Measurements from ENCODE around the gene SOWAHD. TPM values are rescaled to one million over a fixed set of nuclear protein-coding genes. Genes with fewer than 3 reads are reported as not detected.
"Not testable (repeated sequence)": the region's sequence is repeated elsewhere in the genome, so short reads cannot be mapped to it uniquely, and the experiment has no call there.

Gene SOWAHD
- polyA plus RNA-seq, 4 donors, result 0.50 to 0.83 (median 0.68) TPM

DNA sequence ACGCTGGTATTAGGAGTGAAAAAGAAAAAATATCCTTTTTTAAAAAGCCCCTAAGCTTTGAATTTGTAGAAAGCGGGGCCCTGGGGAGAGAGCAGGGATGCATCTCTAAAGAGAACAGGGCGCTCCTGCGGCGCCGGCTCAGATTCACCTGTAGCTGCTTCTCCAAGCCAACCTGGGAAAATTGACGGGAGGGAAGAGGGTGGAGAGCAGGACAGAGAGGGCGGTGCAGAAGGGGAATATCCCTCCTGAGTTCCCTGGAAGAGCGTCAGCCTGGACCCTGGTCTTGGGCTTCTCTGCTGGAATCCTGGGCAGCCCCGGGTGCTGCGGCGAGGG, 776 bp upstream of the SOWAHD start:
- DNase-seq (ENCODE audit: low read depth in 4 of 4, low spot score in 3 of 4), result no peak

GRCh38 chrX:119758731-119759247, 401 bp downstream of the SOWAHD start:
- no peak for DNase-seq (ENCODE audit: low read depth in 4 of 4, low spot score in 3 of 4)

GRCh38 chrX:119759248-119759766, 919 bp downstream of the SOWAHD start:
- no peak for DNase-seq (ENCODE audit: low read depth in 4 of 4, low spot score in 3 of 4)

GRCh38 chrX:119760026-119760877, 1.9 kb downstream of the SOWAHD start:
- no peak for DNase-seq (ENCODE audit: low read depth in 4 of 4, low spot score in 3 of 4)

- DNase-seq (ENCODE audit: low read depth in 4 of 4, low spot score in 3 of 4), result no peak
Measured at GRCh38 chrX:119762718-119763117, 4.3 kb downstream of the SOWAHD start.

DNA sequence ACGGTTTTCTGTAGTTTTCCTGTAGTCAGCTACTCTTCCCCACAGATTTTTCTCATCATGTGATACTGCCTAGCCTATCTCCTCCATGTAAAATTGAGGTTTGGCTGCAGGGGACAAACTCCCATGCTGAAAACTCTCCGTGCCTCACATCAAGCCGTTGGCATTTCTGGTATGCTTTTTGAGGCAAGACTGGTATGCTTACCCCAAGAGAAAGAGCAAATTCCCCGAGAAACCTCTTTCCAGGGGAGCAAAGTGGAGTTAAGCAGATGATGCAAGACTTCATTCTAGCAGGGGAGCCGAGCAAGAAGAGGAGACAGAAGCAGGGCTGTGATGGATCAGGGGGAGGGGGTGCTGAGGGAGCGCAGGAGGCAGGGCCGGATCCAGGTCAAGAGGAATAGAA, 4.8 kb downstream of the SOWAHD start:
- DNase-seq (ENCODE audit: low read depth in 4 of 4, low spot score in 3 of 4), result no peak

GRCh38 chrX:119763836-119764387, 5.5 kb downstream of the SOWAHD start:
- DNase-seq (ENCODE audit: low read depth in 4 of 4, low spot score in 3 of 4), result no peak

GRCh38 chrX:119768436-119768835, 10.0 kb downstream of the SOWAHD start:
- not testable (repeated sequence) for DNase-seq (ENCODE audit: low read depth in 4 of 4, low spot score in 3 of 4)

- not testable (repeated sequence) for DNase-seq (ENCODE audit: low read depth in 4 of 4, low spot score in 3 of 4)
Measured at GRCh38 chrX:119769388-119769787, 11.0 kb downstream of the SOWAHD start.

GRCh38 chrX:119775517-119776238, 17.3 kb downstream of the SOWAHD start:
- DNase-seq (ENCODE audit: low read depth in 4 of 4, low spot score in 3 of 4), result no peak

DNA sequence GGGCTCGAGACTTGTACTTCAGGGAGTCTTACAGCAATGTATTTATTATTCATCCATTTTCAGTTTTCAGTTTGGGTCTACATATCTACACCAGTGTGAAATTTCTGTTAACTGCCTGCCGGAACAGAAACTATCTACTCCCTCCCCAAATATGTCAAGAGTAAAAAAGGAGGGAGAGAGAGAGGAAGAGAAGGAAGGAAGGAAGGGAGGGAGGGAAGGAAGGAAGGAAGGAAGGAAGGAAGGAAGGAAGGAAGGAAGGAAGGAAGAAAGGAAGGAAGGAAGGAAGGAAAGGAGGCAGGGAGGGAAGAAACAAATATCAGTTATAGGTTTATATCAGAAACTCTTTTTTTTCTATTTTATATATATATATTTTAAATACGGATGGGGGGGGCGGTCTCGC, 20.4 kb downstream of the SOWAHD start:
- no peak for DNase-seq (ENCODE audit: low read depth in 4 of 4, low spot score in 3 of 4)

DNA sequence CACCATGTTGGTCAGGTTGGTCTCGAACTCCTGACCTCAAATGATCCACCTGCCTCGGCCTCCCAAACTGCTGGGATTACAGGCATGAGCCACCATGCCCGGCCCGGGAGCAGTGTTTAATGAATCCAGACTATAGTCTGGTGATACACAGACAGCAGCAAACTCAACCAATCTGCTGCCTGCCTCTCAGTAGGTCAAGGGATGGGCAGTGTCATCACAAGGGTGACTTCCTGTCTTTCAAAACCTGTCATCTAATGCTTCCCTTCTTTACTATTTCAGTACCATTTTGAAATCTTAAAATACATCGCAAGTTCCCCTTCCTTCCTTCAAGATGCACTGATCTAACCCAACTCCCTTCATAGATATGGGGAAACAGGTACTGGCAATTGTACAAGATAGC, 24.6 kb downstream of the SOWAHD start:
- DNase-seq (ENCODE audit: low read depth in 4 of 4, low spot score in 3 of 4), result no peak

DNA sequence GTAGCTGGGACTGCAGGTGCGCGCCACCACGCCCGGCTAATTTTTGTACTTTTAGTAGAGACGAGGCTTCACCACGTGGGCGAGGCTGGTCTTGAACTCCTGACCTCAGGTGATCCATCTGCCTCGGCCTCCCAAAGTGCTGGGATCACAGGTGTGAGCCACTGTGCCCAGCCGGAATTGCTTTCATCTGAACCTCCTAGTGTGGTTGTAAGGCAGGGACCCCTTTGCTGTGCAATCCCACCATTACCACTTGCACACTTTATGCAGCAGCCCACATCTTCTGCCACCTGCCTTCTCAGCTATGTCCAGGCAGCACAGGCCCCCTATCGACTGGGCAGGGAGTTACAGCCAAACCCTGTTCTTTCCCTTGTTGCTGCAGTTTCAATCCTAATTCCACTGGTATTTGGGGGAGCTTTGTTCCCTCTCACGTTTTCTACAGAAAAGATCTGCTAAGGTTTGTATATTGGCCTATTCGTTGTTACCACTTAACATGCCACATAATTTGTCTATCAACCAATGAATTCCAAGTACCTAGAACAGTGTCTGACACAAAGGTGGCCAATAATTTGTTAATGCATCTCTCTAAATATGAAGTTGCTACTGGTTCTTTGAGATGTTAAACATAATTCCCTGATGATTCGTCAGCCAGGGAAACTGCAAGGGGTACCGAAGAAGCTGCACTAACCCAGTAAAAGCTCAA, 26.5 kb downstream of the SOWAHD start:
- no peak for DNase-seq (ENCODE audit: low read depth in 4 of 4, low spot score in 3 of 4)

DNA sequence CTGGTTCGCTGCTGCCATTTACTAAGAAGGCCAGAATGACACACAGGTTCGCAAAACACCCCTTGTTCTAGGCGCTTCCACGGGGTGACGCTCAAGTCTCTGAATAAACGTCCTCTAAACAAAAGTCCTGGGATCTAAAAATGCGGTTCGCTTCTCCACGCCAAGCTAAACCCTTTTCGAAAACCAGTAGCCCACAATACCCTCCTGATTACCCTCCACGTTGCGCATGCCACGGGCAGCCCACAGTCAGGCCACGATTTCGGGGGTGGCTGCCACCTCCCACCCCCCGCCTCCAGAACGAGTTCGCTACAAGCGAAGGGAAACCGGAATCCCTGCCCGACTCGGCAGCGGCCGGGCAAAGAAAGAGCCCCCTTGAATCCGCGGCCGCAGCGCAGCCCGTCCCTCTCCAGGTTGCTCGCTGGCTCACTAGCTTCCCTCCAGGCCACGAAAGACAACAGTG, 32.6 kb downstream of the SOWAHD start:
- DNase-seq (ENCODE audit: low read depth in 4 of 4, low spot score in 3 of 4), result peak in 2 of 4 donors; percentile 12 to 17

DNA sequence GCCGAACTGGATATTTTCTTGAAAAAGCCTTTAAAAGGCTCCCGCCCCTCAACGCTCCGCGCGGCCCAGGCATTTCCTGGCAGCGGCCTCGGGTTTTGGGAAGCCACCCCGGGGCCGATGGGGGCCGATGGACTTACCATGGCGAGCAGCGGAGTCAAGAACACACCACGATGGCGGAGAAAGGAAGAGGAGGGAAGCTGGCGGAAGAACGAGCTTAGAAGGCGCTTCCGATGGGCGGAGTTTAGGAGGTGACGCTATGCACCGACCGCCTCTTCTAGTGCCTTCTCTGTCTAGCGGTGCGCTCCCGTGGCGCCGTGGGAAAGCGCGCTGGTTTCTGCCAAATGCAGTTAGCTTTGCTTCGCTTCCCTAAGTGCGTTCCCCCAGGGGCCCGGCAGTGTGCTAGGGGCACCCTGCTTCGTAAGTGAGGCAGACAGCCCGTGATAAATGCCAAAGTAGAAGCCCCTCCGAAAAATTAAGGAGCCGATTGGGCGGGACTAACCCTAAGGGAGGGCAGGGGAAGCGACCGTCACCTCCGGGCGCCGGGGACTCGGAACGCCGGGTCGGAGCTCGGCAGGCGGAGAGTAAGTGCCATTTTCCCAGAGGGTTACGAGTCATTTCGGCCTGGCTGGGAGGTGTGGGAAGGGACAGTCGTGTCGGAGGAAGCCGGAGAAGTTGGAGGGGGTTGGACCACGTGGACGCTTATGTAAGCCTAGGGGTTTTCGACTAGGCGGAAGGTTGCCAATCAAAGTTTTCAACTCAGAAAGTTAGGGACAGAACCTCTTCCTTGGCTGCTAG, 33.2 kb downstream of the SOWAHD start, which contains the start of gene RPL39:
Gene RPL39, minus strand, starts transcription at position 194 of the 795 bp plus-strand sequence. Its CDS starts 54 bp downstream, at position 140.
- DNase-seq (ENCODE audit: low read depth in 4 of 4, low spot score in 3 of 4), result peak; percentile 66 to 78 (median 70)

DNA sequence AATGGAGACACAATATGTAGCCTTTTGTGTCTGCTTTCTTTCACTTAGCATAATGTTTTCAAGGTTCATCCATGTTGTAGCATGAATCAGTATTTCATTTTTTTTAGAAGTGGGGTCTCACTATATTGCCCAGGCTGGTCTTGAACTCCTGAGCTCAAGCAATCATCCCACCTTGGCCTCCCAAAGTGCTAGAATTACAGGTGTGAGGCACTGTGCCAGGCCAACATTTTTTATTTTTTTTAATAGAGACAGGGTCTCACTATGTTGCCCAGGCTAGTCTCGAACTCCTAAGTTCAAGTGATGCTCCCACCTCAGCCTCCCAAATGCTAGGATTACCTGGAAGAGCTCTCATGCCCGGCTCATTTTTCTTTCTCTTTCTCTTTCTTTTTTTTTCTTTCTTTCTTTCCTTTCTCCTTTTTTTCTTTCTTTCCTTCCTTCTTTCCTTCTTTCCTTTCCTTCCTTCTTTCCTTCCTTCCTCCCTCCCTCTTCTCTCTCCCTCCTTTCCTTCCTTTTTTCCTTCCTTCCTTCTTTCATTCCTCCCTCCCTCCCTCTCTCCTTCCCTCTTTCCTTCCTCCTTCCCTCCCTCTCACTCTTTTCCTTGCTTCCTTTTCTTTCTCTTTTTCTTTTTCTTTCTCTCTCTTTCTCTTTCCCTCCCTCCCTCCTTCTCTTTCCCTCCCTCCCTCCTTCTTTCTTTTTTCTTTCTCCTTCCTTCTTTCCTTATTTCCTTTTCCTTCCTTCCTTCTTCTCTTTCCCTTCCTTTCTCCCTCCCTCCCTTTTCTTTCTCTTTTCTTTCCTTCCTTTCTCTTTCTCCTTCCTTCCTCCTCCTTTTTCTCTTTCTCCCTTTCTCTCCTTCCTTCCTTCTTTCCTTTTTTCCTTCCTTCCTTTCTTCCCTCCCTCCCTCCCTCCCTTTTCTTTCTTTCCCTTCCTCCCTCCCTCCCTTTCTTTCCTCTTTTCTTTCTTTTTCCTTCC, 43.1 kb downstream of the SOWAHD start:
- no peak for DNase-seq (ENCODE audit: low read depth in 4 of 4, low spot score in 3 of 4)

DNA sequence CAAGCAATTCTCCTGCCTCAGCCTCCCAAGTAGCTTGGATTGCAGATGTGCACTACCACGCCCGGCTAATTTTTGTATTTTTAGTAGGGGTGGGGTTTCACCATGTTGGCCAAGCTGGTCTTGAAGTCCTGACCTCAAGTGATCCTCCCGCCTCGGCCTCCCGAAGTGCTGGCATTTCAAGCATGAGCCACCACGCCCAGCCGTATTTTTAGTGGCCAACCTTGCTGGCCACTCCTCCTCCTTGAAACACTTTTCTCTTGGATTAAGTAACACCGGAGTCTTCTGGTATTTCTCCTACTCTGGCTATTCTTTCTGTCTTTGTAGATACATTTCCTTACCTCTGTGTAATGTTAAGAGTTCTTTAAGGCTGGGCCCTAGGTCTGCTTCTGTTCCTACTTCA, 44.2 kb downstream of the SOWAHD start:
- DNase-seq (ENCODE audit: low read depth in 4 of 4, low spot score in 3 of 4), result no peak

GRCh38 chrX:119808461-119808860, 50.1 kb downstream of the SOWAHD start:
- not testable (repeated sequence) for DNase-seq (ENCODE audit: low read depth in 4 of 4, low spot score in 3 of 4)
